Measurements from ENCODE around the gene PRX.

Gene PRX

DNA sequence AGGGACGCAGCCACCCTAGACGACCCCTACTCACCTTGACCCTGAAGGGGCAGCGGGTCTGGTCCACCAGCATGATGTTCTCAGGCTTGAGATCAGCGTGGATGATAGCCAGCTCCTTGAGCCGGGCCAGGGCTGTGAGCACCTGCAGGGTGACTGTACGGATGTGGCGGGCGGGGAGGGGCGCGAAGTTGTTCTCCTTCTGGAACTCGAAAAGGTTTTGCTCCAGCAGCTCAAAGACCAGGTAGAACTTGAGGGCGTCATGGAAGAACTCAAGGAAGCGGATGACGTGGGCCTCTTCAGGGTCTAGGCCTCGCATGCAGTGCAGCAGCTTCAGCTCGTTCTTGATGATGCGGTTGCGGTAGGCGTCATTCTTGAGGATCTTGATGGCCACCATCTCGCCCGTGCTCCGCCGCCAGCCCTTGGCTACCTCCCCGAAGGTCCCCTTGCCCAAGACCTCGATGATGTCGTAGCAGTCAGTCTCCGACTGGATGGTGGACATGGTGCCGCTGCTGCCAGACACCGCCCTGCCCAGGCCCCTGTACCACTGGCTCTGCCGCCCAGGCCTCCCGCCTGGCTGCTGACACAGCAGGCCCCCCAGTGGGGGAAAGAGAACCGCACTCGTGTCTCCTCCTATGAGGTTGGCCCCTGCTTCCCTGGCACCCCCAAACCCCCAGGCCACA, 23.6 kb downstream of the PRX start:
- Histone ChIP-seq H3K36me3 (ENCODE audit: insufficient read depth, low read length) (no peaks in the 10 kb centered on the region), H2AFZ (ENCODE audit: low read depth, low read length) (no peak overlapping the region), H3K27me3 (ENCODE audit: insufficient read depth, low read length, poor library complexity) (no peaks in the 10 kb centered on the region), H3K27ac (ENCODE audit: low read length) (no peak overlapping the region), H3K4me3 (ENCODE audit: low read depth in 1 of 2, low read length in 2 of 2) (no peak overlapping the region), H3K4me1 (ENCODE audit: insufficient read depth, low read length) (no peaks in the 10 kb centered on the region), H4K20me1 (ENCODE audit: insufficient read depth, low read length) (no peaks in the 10 kb centered on the region), H3K9me3 (ENCODE audit: insufficient read depth, low read length, severe bottlenecking) (no peaks in the 10 kb centered on the region), H3K9ac (ENCODE audit: low read depth, low read length) (no peak overlapping the region), H3K4me2 (ENCODE audit: insufficient read depth, low read length) (no peak overlapping the region), H3K79me2 (ENCODE audit: insufficient read depth, low read length) (no peaks in the 10 kb centered on the region)
- TF ChIP-seq EZH2 (IDR thresholded peaks at IDR 0.05; ENCODE audit: borderline replicate concordance, low read depth, low read length, severe bottlenecking): no peak
- TF ChIP-seq CTCF (IDR thresholded peaks at IDR 0.05; ENCODE audit: borderline replicate concordance, extremely low read depth, low read length, poor library complexity, severe bottlenecking): no peak
- DNase-seq (no peak), ATAC-seq (ENCODE audit: insufficient read depth, low read depth) (no peak)

DNA sequence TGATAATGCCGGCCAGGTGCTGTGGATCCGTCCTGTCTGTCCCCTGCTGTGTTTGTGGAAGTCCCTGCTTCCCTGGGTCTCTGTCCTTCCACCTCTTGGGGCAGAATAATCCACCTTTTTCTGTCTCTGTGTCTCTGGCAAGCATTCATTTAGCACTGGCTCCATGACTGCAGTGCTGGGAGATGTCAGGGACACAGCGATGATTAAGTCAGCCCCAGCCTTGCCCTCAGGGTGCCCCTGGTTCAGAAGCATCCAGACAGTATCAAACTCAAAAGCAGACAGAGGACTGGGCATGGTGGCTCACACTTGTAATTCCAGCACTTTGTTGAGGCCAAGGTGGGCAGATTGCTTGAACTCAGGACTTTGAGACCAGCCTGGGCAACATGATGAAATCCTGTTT, 24.7 kb downstream of the PRX start:
- TF ChIP-seq CTCF (IDR thresholded peaks at IDR 0.05; ENCODE audit: borderline replicate concordance, extremely low read depth, low read length, poor library complexity, severe bottlenecking): no peak
- TF ChIP-seq EZH2 (IDR thresholded peaks at IDR 0.05; ENCODE audit: borderline replicate concordance, low read depth, low read length, severe bottlenecking): no peak
- Histone ChIP-seq H3K36me3 (ENCODE audit: insufficient read depth, low read length) (no peaks in the 10 kb centered on the region), H3K9me3 (ENCODE audit: insufficient read depth, low read length, severe bottlenecking) (no peaks in the 10 kb centered on the region), H3K9ac (ENCODE audit: low read depth, low read length) (no peak overlapping the region), H3K4me2 (ENCODE audit: insufficient read depth, low read length) (no peak overlapping the region), H3K27ac (ENCODE audit: low read length) (no peak overlapping the region), H2AFZ (ENCODE audit: low read depth, low read length) (no peak overlapping the region), H3K4me3 (ENCODE audit: low read depth in 1 of 2, low read length in 2 of 2) (no peak overlapping the region), H4K20me1 (ENCODE audit: insufficient read depth, low read length) (no peaks in the 10 kb centered on the region), H3K79me2 (ENCODE audit: insufficient read depth, low read length) (no peaks in the 10 kb centered on the region), H3K4me1 (ENCODE audit: insufficient read depth, low read length) (no peaks in the 10 kb centered on the region), H3K27me3 (ENCODE audit: insufficient read depth, low read length, poor library complexity) (no peaks in the 10 kb centered on the region)
- ATAC-seq (ENCODE audit: insufficient read depth, low read depth): no peak
- DNase-seq: no peak

GRCh38 chr19:40387155-40387554, 26.0 kb downstream of the PRX start:
- Histone ChIP-seq H3K4me2 (ENCODE audit: insufficient read depth, low read length) (no peak overlapping the region), H3K4me1 (ENCODE audit: insufficient read depth, low read length) (no peaks in the 10 kb centered on the region), H2AFZ (ENCODE audit: low read depth, low read length) (no peak overlapping the region), H3K9me3 (ENCODE audit: insufficient read depth, low read length, severe bottlenecking) (no peaks in the 10 kb centered on the region), H3K79me2 (ENCODE audit: insufficient read depth, low read length) (no peaks in the 10 kb centered on the region), H3K36me3 (ENCODE audit: insufficient read depth, low read length) (no peaks in the 10 kb centered on the region), H3K27me3 (ENCODE audit: insufficient read depth, low read length, poor library complexity) (no peaks in the 10 kb centered on the region), H3K9ac (ENCODE audit: low read depth, low read length) (no peak overlapping the region), H4K20me1 (ENCODE audit: insufficient read depth, low read length) (no peaks in the 10 kb centered on the region), H3K4me3 (ENCODE audit: low read depth in 1 of 2, low read length in 2 of 2) (no peak overlapping the region), H3K27ac (ENCODE audit: low read length) (no peak overlapping the region)
- ATAC-seq (ENCODE audit: insufficient read depth, low read depth): no peak
- no peak for DNase-seq
- no peak for TF ChIP-seq CTCF (IDR thresholded peaks at IDR 0.05; ENCODE audit: borderline replicate concordance, extremely low read depth, low read length, poor library complexity, severe bottlenecking)
